Measurements from ENCODE around the gene ZSCAN29.

DNA sequence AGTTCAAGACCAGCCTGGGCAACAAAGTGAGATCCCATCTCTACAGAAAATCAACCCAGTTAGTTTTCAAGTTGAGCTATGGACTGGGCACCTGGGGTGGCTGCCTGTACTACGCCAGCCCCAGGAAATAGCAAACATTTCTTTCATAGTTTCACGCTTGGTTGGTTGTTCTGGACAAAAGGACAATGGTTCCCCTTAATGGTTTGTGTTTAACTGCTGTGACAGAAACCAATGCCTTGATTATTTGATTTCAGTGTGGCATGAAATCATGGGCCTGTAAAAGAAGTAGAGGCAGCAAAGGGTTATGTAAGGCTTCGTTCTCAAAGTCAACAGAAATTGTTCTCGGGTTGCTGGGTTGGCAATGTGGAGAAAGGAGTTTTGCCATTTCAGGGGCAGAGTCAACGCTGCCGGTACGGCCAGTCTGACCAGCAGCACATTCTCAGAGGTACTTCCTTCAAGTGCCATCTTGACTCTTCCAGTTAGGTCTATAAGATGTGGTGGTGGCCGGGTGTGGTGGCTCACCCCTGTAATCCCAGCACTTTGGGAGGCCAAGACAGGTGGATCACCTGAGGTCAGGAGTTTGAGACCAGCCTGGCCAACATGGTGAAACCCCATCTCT lies 53.2 kb downstream of the ZSCAN29 start:
- TF ChIP-seq, protein P1, sequence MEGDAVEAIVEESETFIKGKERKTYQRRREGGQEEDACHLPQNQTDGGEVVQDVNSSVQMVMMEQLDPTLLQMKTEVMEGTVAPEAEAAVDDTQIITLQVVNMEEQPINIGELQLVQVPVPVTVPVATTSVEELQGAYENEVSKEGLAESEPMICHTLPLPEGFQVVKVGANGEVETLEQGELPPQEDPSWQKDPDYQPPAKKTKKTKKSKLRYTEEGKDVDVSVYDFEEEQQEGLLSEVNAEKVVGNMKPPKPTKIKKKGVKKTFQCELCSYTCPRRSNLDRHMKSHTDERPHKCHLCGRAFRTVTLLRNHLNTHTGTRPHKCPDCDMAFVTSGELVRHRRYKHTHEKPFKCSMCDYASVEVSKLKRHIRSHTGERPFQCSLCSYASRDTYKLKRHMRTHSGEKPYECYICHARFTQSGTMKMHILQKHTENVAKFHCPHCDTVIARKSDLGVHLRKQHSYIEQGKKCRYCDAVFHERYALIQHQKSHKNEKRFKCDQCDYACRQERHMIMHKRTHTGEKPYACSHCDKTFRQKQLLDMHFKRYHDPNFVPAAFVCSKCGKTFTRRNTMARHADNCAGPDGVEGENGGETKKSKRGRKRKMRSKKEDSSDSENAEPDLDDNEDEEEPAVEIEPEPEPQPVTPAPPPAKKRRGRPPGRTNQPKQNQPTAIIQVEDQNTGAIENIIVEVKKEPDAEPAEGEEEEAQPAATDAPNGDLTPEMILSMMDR (IDR thresholded peaks at IDR 0.05; ENCODE audit: insufficient read depth, low read depth, low read length) = no peak
- no peak for TF ChIP-seq EZH2 (IDR thresholded peaks at IDR 0.05; ENCODE audit: insufficient read depth, low read length)

All from astrocyte (in vitro differentiated cells and primary cell).